Ascending aorta (tissue), 2 donors: ENCODE measurements around the gene ASTL. TPM values are rescaled to one million over a fixed set of nuclear protein-coding genes. Genes with fewer than 3 reads are reported as not detected.

Source experiments
- DNase-seq, 2 donors: peaks; one replicate each; pipeline ENCODE4 v3.0.0-alpha.2; 2019; ENCODE audit warnings: low spot score in 2 of 2
- H3K27ac ChIP-seq, 2 donors: fragments of 200-600 bp; sonication (generic); one replicate each; pipeline ENCODE4 v1.5.1; 2016 to 2017; ENCODE audit warnings: mild to moderate bottlenecking in 1 of 2
- H3K27me3 ChIP-seq: fragments of 200-600 bp; sonication (generic); one replicate; pipeline ENCODE4 v1.5.1; 2017
- H3K36me3 ChIP-seq, 2 donors: fragments of 200-600 bp; sonication (generic); one replicate each; pipeline ENCODE4 v1.5.1; 2016
- H3K4me1 ChIP-seq, 2 donors: fragments of 200-600 bp; sonication (generic); one replicate each; pipeline ENCODE4 v1.5.1; 2016 to 2017; ENCODE audit warnings: mild to moderate bottlenecking in 1 of 2
- H3K4me3 ChIP-seq, 2 donors: fragments of 200-600 bp; sonication (generic); one replicate each; pipeline ENCODE4 v1.5.1; 2016 to 2017; ENCODE audit warnings: mild to moderate bottlenecking in 1 of 2
- H3K9me3 ChIP-seq, 2 donors: fragments of 200-600 bp; sonication (generic); one replicate each; pipeline ENCODE4 v1.5.1; 2016
- intact Hi-C: fragments of 100-400 bp; cut with DNase I; formaldehyde crosslinking; loops from one replicate; pipeline ENCODE4 v1.15.1; 2023
- total RNA-seq: library from RNA; depleted of rRNA; stranded (reverse); fragments of >200 nt; gene quantifications from one replicate; pipeline ENCODE4 v1.1.0, GENCODE V29; 2016
- TF ChIP-seq, protein P1 (sequence below), 3 experiments: fragments of 200-600 bp in 2 of 3; fragments of 450-650 bp in 1 of 3; sonication (generic) in 2 of 3; IDR thresholded peaks; one replicate each; pipeline ENCODE4 v1.5.1; 2016 to 2019; ENCODE audit warnings: antibody characterized with exemption in 3 of 3, mild to moderate bottlenecking in 1 of 3, moderate library complexity in 1 of 3

ASTL gene
- total RNA-seq, 1 donor from 2014 or later: not detected

DNA sequence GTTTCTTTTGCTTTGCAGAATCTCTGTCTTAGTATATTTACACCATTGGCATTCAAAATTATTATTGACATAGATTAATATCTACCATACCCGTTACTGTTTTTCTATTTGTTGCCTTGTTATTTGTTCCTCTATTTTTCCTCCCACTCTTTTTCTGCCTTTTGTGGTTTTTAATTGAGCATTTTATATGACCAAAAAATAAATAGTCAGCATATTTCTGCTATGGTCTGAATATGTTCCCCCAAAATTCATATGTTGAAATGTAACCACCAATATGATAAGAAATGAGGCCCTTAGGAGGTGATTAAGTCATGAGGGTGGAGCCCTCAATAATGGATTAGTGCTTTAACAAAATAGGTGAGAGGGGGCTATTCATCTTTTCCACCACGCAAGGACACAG lies 57.3 kb downstream of the ASTL start:
- TF ChIP-seq, protein P1, sequence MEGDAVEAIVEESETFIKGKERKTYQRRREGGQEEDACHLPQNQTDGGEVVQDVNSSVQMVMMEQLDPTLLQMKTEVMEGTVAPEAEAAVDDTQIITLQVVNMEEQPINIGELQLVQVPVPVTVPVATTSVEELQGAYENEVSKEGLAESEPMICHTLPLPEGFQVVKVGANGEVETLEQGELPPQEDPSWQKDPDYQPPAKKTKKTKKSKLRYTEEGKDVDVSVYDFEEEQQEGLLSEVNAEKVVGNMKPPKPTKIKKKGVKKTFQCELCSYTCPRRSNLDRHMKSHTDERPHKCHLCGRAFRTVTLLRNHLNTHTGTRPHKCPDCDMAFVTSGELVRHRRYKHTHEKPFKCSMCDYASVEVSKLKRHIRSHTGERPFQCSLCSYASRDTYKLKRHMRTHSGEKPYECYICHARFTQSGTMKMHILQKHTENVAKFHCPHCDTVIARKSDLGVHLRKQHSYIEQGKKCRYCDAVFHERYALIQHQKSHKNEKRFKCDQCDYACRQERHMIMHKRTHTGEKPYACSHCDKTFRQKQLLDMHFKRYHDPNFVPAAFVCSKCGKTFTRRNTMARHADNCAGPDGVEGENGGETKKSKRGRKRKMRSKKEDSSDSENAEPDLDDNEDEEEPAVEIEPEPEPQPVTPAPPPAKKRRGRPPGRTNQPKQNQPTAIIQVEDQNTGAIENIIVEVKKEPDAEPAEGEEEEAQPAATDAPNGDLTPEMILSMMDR (IDR thresholded peaks at IDR 0.05): no peak
- H3K27me3 ChIP-seq: no peaks in the 10 kb centered on the region
- intact Hi-C loops: no loop called here
- peaks cover 4 to 12% of the 10 kb centered on the region in 2 donors for H3K4me1 ChIP-seq
- no peak overlapping the region for H3K27ac ChIP-seq
- peaks cover 0 to 9% of the 10 kb centered on the region in 2 donors for H3K9me3 ChIP-seq
- no peak for DNase-seq
- H3K36me3 ChIP-seq: no peaks in the 10 kb centered on the region
- no peak overlapping the region for H3K4me3 ChIP-seq

DNA sequence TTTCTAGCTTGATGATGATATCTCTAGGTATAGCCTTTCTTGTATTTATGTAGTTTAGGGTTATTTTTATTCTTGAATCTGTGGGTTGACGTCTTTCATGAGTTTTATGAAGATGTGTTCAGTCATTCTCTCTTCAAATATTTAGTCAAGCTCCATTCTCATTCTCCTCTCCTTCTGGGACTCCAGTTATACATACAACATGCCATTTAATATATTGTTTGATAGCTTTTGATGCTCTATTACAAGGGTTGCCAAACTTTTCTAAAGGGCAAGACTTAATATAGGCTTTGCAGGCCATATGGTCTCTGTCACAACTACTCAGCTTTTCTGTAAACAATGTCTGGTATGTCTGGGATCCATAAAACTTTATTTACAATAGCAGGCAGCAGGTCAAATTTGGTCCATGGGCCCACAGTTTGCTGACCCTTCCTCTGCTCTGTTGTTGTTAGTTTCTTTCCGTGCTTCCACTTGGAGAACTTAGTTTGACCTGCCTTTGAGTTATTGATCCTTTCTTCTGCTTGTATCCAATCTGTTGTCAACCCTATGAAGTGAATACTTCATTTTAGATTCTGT lies 63.0 kb downstream of the ASTL start:
- Histone ChIP-seq H3K4me3 (no peak overlapping the region), H3K4me1 (no peaks in the 10 kb centered on the region), H3K27ac (no peak overlapping the region), H3K27me3 (no peaks in the 10 kb centered on the region), H3K36me3 (no peaks in the 10 kb centered on the region), H3K9me3 (peaks cover 0 to 23% of the 10 kb centered on the region in 2 donors)
- no peak for DNase-seq
- intact Hi-C loops: no loop called here
- TF ChIP-seq, protein P1 (IDR thresholded peaks at IDR 0.05): no peak

DNA sequence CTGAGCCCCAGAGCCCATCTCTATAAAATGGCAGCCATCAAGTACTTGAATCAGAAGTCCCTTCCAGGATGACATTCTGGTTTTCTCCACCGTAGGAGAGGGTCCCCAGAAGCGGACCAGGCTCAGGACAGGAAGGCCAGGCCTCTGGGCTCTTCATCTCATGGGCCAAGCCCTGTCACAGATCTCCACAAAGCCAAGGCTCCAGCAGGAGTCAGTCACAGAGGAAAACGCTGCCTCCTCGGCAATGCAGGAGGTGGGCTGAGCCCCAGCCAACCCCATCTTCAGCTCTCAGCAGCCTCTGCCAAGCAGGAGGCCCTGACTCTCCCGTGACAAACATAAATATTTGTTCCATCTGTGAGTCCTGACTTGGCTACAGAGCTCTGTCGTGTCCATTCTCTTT lies 64.1 kb downstream of the ASTL start:
- peaks cover 0 to 23% of the 10 kb centered on the region in 2 donors for H3K9me3 ChIP-seq
- no peak overlapping the region for H3K4me3 ChIP-seq
- H3K36me3 ChIP-seq: no peaks in the 10 kb centered on the region
- no peak for DNase-seq
- intact Hi-C loops: loop anchor here (5.0 kb wide), 1 partner anchor 38 kb away; no protein-coding TSS in a partner anchor
- no peaks in the 10 kb centered on the region for H3K4me1 ChIP-seq
- TF ChIP-seq, protein P1 (IDR thresholded peaks at IDR 0.05): no peak
- H3K27me3 ChIP-seq: no peaks in the 10 kb centered on the region
- no peak overlapping the region for H3K27ac ChIP-seq

DNA sequence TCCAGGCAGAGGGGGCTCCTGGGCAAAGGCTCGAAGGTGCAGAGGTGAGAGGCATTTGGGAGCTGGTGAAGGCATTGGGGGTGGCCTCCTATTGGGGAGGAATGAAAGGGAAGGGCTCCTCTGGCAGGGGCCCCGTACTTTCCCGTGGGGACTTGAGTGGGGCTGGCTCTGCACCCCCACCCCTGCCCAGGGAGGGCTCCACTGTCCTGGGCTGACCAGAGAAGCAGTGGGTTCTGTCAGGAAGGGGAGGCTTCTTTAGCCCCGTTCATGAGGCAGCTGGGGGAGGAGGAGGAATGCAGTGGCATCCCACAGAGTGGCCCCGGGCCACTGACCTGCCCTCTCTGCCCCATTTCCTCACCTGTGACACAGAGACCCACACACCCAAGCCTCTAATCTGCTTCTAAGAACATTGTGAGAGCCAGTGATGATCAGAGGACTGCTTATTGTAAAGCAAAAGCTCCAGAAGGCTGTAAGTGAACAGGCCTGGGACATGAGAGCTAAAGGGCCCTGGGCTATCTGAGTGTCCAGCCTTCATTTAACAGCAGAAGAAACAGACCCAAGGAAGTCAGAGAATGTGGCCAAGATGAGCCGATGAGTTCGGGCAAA lies 65.0 kb downstream of the ASTL start:
- TF ChIP-seq, protein P1 (IDR thresholded peaks at IDR 0.05): no peak
- intact Hi-C loops: loop anchor here (5.0 kb wide), 1 partner anchor 39 kb away; no protein-coding TSS in a partner anchor
- Histone ChIP-seq H3K4me1 (no peaks in the 10 kb centered on the region), H3K4me3 (no peak overlapping the region), H3K27me3 (no peaks in the 10 kb centered on the region), H3K36me3 (no peaks in the 10 kb centered on the region), H3K9me3 (peaks cover 0 to 23% of the 10 kb centered on the region in 2 donors), H3K27ac (no peak overlapping the region)
- DNase-seq: no peak

Other genes starting within 250 kb of the ASTL start
- gene ANKRD36C, start 146.7 kb downstream of the ASTL start, total RNA-seq: 12.1 TPM
- gene GPAT2, start 103.6 kb downstream of the ASTL start, total RNA-seq: 9.4 TPM
- 9.4 TPM for gene ADRA2B, start 21.9 kb downstream of the ASTL start, total RNA-seq
- gene DUSP2, start 6.9 kb upstream of the ASTL start, total RNA-seq: 7.2 TPM
- 85.6 TPM for gene STARD7, start 70.3 kb upstream of the ASTL start, total RNA-seq
- 61.9 TPM for gene TMEM127, start 127.5 kb upstream of the ASTL start, total RNA-seq
- gene CIAO1, start 127.7 kb upstream of the ASTL start, total RNA-seq: 127 TPM
- gene SNRNP200, start 167.0 kb upstream of the ASTL start, total RNA-seq: 57.4 TPM
- gene ITPRIPL1, start 186.8 kb upstream of the ASTL start, total RNA-seq: 14.5 TPM
- not detected for gene NCAPH, start 197.3 kb upstream of the ASTL start, total RNA-seq